Measurements from ENCODE around the gene ELN. TPM values are rescaled to one million over a fixed set of nuclear protein-coding genes. Genes with fewer than 3 reads are reported as not detected.

ELN gene
- total and polyA plus RNA-seq, 2 of the 8 experiments (the other 6 are each of a cell fraction or from before 2014, with no cell fraction given) = 5.1 to 5.6 TPM

DNA sequence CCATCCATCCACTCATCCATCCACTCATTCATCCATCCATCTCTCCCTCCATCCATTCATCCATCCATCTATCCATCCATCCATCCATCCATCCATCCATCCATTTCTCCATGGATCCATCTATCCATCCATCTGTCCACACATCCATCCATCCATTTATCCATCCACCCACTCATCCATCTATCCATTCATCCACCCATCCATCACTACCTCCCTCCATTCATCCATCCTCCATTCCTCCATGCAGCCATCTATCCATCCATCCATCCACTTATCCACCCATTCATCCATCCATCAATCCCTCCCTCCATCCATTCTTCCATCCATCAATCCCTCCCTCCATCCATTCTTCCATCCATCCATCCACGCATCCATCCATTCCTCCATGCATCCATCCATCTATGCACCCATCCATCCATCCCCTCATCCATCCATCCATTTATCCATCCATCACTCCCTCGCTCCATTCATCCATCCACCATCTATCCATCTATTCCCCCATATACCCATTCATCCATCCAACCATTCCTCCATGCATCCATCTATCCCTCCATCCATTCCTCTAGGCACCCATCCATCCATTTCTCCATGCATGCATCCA is 21.1 kb downstream of the ELN start:
- H3K23me2 ChIP-seq (ENCODE audit: low read depth, low read length) = peaks cover 28% of the 10 kb centered on the region; the same call in 1 of the 2 replicates
- no peak overlapping the region for H3K23ac ChIP-seq (ENCODE audit: insufficient read length)
- no peak overlapping the region for H2BK5ac ChIP-seq (ENCODE audit: low read depth, low read length)
- no peak overlapping the region for H3K18ac ChIP-seq (ENCODE audit: extremely low read depth, low read length)
- H2BK12ac ChIP-seq (ENCODE audit: low read depth, low read length) = no peak overlapping the region
- H2AFZ ChIP-seq (ENCODE audit: low read length) = no peak overlapping the region
- no peak overlapping the region for H3K4me3 ChIP-seq (ENCODE audit: extremely low read depth in 1 of 4, insufficient read depth in 2 of 4, low read depth in 3 of 4, low read length in 4 of 4)
- peaks cover 0 to 15% (median 8%) of the 10 kb centered on the region in 4 experiments; a peak in 5 of 7 replicates for H3K4me1 ChIP-seq (replicated peaks in 1 of 4; ENCODE audit: control insufficient read depth in 3 of 4, insufficient read depth in 4 of 4, low read length in 3 of 4)
- no peak overlapping the region for H3K4ac ChIP-seq (replicated peaks; ENCODE audit: insufficient read length, low read depth, low read length)
- 90 to 100% methylated on average over 2 of the region's 2 CpGs for WGBS, 2 experiments (ENCODE audit: extremely low coverage in 1 of 2, insufficient coverage in 1 of 2, insufficient read length in 1 of 2, insufficient replicate concordance in 2 of 2, low coverage in 1 of 2, low lambda C conversion rate in 2 of 2, missing lambda C conversion rate in 1 of 2)
- H3K4me2 ChIP-seq (ENCODE audit: insufficient read depth in 1 of 2, low read depth in 2 of 2, low read length in 2 of 2) = no peak overlapping the region
- no peaks in the 10 kb centered on the region for H3K36me3 ChIP-seq (ENCODE audit: control insufficient read depth in 2 of 4, insufficient read depth in 4 of 4, low read length in 3 of 4)
- H2BK15ac ChIP-seq (ENCODE audit: low read length) = no peak overlapping the region
- no peak for DNase-seq (ENCODE audit: low read depth in 1 of 2, low spot score in 2 of 2)
- no peak for TF ChIP-seq GABPA (IDR thresholded peaks at IDR 0.05; ENCODE audit: borderline replicate concordance, insufficient read depth, low read length)
- TF ChIP-seq BRCA1 (IDR thresholded peaks at IDR 0.05; ENCODE audit: low read depth, low read length) = no peak
- TF ChIP-seq SP1 (IDR thresholded peaks at IDR 0.05; ENCODE audit: low read depth, low read length) = no peak
- no peak for TF ChIP-seq EGR1 (IDR thresholded peaks at IDR 0.05; ENCODE audit: borderline replicate concordance, low read depth, low read length)
- no peak for TF ChIP-seq YY1 (IDR thresholded peaks at IDR 0.05; ENCODE audit: low read depth, low read length)
- no peak for TF ChIP-seq CHD2 (IDR thresholded peaks at IDR 0.05; ENCODE audit: low read length)
- no peak for TF ChIP-seq FOSL1 (IDR thresholded peaks at IDR 0.05; ENCODE audit: insufficient read depth, low read depth, low read length)
- no peak for TF ChIP-seq NRF1 (IDR thresholded peaks at IDR 0.05; ENCODE audit: low read depth, low read length)
- TF ChIP-seq, protein P1, sequence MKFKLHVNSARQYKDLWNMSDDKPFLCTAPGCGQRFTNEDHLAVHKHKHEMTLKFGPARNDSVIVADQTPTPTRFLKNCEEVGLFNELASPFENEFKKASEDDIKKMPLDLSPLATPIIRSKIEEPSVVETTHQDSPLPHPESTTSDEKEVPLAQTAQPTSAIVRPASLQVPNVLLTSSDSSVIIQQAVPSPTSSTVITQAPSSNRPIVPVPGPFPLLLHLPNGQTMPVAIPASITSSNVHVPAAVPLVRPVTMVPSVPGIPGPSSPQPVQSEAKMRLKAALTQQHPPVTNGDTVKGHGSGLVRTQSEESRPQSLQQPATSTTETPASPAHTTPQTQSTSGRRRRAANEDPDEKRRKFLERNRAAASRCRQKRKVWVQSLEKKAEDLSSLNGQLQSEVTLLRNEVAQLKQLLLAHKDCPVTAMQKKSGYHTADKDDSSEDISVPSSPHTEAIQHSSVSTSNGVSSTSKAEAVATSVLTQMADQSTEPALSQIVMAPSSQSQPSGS (IDR thresholded peaks at IDR 0.05; ENCODE audit: low read length) = no peak
- H3K27ac ChIP-seq (ENCODE audit: low read depth, low read length) = no peak overlapping the region
- peak overlapping the region; percentile 64 for H3K56ac ChIP-seq (replicated peaks; ENCODE audit: insufficient read length, low read depth, low read length)
- no peak overlapping the region for H3K14ac ChIP-seq (ENCODE audit: insufficient read length)
- no peaks in the 10 kb centered on the region for H3K79me2 ChIP-seq (ENCODE audit: control insufficient read depth in 1 of 2, insufficient read depth in 2 of 2, low read length in 2 of 2)
- no peak overlapping the region for H3K9ac ChIP-seq (replicated peaks in 1 of 4; ENCODE audit: extremely low read depth in 1 of 4, low read depth in 3 of 4, low read length in 3 of 4)
- no peaks in the 10 kb centered on the region for H3K9me3 ChIP-seq (ENCODE audit: insufficient read depth in 2 of 2, low read depth in 1 of 2, low read length in 1 of 2)
- ChIA-PET POLR2A (ENCODE audit: partially characterized antibody) (no interaction called here), CTCF (ENCODE audit: partially characterized antibody) (no interaction called here)
- no peak for FAIRE-seq
- H3K27me3 ChIP-seq (replicated peaks in 1 of 4; ENCODE audit: control insufficient read depth in 3 of 4, extremely low read depth in 1 of 4, insufficient read depth in 3 of 4, low read length in 3 of 4) = no peaks in the 10 kb centered on the region
- no peak overlapping the region for H2BK20ac ChIP-seq (ENCODE audit: low read length)
- no peak overlapping the region for H4K8ac ChIP-seq (ENCODE audit: extremely low read depth, insufficient read depth, low read length)
- no peaks in the 10 kb centered on the region for H3K79me1 ChIP-seq (ENCODE audit: low read depth, low read length)
- no peak overlapping the region for H2AK5ac ChIP-seq (ENCODE audit: low read depth, low read length)
- H2BK120ac ChIP-seq (replicated peaks; ENCODE audit: low read depth, low read length) = no peak overlapping the region
- H4K20me1 ChIP-seq (replicated peaks in 1 of 2; ENCODE audit: control insufficient read depth in 1 of 2, insufficient read depth in 2 of 2, low read length in 2 of 2) = peaks cover 0 to 2% of the 10 kb centered on the region in 2 experiments
- H4K91ac ChIP-seq (replicated peaks; ENCODE audit: insufficient read length, low read length) = no peak overlapping the region
- no peak overlapping the region for H4K5ac ChIP-seq (ENCODE audit: insufficient read length, low read depth, low read length)
